ENCODE results near the gene DTYMK.
A peak's percentile ranks its signal among the peaks of the same experiment; 100 is the strongest.
"Not testable (repeated sequence)": the region's sequence is repeated elsewhere in the genome, so short reads cannot be mapped to it uniquely, and the experiment has no call there.

The DTYMK gene

DNA sequence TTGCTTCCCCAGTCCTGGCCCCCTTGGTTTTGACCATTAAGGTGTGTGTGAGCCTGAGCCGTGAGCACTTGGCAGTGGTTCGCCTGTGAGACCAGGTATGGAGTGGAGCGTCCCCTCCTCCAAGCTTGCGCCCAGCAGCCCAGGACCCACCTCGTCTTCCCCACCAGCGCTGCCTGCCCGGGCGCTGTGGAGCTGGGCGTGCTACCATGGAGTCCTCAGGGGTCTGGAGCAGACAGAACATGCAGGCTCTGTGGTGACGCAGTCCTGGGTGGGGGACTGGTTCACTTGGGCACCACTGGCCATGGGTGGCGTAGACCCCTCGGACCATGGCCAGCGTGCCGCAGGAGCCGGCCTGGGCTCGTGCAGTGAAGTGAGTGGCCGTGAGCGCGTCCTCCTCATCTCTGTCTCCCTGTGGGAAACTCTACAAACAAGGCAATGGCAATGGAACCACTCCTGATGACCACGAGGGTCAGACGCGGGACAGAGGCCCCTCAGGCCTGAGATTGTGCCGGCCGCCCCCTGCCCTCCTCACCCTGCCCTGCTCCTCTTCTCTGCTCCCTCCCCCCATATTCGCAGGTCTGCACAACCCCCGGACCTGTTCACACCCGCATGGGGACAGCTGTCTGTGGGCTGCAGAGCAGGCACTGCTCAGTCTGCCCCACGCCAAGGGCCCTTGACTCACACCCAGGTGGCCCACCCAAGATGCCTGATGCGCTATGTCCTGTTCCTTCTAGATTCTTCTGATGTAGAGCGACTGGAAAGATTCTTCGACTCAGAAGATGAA lies 15.0 kb downstream of the DTYMK start:
- DNase-seq = no peak

DNA sequence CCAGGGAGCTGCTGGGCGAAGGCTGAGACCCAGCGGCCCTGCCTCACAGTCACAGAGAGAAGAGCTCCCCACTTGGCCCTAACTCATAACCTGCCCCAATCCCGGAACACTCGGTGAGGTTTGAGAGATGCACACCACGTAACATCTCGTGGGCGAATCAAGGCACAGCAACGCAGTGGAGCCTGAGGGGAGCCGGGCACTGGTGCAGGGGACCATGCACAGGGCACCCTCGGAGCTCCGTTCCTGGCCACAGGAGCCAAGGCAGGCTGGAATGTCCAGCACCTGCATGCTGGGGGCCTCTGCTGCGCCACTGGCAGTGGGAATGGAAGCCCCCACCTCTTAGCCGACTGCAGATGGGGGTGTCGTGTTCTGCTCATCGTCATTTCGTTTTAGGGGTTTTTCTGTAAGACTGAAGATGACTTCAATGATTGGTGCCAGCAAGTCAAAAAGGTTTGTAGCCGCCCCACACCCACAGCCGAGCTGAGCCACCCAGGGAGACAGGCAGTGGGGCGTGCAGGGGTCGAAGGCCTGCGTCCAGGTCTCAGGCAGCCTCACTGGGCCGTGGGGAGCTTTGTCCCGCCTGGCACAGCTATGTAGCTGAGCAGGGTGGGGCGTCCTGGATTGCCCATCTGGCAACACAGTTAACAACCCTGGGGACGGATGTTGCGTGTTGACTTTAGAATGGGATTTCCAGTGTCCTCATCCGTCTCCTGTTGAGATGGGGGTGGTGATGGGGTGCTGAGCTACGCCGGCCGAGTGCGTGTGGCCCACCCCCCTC lies 16.1 kb downstream of the DTYMK start:
- DNase-seq = no peak

DNA sequence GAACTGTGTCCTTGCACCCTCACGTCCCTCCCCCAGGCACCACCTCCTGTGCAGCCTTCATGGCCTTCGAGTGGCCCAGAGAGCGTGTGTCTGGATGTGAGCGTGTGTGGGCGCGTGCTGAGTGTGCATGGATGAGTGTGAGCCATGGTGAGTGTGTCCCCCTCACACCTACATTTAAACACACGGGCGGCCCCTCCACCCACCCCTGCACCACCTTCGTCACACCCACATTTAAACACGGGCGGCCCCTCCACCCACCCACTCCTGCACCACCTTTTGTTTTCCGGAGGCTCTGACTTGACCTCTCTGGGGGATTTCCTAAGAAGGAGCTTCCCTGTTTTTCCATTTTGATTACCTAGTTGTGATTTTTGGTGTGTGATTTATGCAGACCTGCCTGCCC lies 17.8 kb downstream of the DTYMK start:
- DNase-seq = no peak

DNA sequence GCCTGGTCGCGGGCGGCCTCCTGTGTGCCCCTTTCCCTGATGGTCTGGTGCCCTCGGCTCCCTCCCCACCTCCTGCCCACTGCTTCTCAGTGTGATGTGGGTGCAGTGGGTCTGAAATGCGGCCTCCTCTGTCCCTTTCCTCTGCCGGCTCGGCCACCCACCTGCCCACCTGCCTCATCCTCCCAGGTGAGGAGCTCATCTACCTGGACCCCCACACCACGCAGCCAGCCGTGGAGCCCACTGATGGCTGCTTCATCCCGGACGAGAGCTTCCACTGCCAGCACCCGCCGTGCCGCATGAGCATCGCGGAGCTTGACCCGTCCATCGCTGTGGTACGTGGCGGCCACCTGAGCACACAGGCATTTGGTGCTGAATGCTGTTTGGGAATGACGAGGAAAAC lies 18.3 kb downstream of the DTYMK start:
- DNase-seq = no peak

DNA sequence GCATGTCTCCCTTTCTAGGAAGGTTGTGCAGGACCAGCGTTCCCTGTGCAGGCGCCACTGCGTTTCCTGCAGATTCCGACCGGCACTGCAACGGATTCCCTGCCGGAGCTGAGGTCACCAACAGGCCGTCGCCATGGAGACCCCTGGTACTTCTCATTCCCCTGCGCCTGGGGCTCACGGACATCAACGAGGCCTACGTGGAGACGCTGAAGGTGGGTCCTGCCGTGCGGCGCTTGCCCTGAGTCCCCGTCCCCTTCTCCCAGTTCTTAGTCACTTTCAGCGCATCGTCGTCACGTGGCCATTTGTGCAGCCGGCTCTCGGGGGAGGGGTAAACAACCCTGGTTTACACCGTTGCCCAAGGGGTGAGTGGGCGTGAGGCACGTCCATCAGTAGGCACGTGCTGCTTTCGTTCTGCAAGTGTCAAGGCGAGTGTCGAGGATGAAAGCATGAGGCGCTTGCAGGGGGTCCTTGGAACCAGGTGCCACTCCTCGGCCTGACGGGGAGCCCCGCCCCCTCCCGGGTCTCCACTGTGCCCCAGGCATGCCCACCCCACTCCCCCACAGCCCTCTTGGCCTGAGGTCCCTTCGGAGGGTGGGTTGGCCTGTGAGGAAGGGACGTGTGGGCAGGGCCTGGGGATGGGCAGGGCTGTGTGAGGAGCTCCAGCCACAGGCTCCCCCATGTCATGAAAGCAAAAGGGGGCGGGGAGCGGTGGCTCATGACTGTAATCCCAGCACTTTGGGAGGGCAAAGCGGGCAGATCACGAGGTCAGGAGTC lies 19.8 kb downstream of the DTYMK start:
- no peak for DNase-seq

DNA sequence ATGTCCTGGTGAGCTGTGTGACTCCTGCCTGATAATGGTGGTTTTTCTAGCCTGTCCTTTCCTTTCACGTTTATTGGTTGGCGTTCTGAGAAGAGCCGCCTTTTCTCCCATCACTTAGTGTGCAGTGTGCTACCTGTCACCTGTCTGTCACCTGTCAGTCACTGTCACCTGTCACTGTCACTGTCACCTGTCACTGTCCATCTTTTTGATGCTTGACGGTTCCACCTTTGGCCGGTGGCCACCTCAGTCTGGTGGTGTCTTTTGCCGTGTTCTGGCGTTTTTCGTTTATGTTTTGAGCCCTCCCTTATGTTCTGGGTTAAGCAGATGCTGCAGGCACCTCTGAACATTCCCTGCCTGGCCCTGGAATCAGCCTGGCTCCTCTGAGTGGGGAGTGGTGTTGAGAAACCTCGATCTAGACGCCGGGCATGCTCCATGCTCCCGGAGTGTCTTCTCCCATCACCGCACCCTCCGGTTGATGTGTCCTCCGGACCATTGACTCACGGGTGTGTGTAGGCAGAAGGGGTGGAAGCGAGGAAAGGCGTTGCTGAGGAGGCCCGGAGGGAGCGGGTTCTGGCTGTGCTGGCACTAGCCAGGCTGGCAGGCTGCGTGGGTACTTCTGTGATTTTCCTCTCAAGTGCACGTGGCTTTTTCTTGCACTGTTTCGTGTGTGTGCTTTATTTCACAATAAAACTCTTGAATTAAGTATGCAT lies 20.7 kb downstream of the DTYMK start:
- no peak for DNase-seq

DNA sequence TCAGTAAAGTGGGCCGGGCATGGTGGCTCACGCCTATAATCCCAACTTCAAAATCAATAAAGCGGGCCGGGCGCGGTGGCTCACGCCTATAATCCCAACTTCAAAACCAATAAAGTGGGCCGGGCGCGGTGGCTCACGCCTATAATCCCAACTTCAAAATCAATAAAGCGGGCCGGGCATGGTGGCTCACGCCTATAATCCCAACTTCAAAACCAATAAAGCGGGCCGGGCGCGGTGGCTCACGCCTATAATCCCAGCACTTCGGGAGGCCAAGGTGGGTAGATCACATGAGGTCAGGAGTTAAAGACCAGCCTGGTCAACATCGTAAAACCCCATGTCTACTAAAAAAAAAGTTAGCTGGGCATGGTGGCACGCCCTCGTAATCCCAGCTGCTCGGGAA lies 23.9 kb downstream of the DTYMK start:
- not testable (repeated sequence) for DNase-seq

DNA sequence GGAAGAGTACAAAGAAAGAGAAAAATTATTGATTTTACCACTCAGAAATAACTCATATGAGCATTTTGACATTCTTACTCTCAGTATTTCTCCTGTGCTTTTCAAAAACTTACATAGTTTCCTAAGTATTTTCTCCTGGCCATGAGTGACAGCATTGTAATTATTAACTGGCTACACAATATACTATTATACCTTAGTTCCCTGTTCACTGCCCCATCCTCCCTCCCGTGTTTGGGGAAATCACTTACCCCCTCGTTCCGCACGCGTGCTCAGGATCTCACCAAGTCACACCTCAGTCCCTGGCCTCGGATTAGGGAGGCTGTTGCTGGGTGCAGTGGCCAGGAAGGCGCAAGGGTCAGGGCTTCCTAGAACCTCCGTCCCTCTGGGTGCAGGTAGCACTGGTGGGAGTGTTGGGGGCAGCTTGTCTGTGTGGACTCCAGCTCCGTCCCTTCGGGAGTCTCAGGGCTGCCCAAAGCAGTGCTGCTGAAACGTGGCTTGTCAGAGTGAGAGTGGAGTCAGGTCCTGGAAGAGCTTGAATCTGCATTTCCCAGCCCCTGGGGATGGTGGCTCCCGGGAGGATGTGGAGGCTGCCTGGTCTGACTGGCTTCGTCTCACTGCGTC lies 25.9 kb downstream of the DTYMK start:
- DNase-seq = no peak

DNA sequence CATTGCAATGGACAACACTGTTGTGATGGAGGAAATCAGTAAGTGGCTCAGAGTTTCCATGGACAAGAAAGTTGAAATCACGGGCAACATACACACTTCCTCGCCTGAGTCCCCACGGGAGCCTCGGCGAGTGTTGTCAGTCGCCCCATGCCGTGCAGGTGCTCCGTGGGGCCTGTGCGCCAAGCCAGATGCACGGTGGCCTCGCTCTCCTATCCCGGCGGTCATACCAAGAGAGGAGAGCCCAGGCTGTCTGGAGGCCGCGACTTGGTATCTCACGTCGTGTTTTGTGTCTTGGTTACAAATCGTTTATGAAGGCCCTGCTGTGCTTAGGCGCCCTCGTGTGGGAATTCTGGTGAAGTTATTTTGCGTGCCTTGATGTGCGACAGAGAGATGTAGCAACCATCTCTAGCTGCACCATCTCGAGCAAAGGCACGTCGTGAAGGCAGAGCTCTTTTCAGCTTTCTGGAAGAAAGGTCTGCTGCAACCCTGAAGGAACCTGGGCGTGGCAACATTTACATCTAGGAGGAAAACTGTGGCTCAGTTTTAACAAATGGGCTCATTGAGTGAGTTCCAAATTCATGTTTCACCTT lies 27.4 kb downstream of the DTYMK start:
- peak; percentile 52 for DNase-seq

DNA sequence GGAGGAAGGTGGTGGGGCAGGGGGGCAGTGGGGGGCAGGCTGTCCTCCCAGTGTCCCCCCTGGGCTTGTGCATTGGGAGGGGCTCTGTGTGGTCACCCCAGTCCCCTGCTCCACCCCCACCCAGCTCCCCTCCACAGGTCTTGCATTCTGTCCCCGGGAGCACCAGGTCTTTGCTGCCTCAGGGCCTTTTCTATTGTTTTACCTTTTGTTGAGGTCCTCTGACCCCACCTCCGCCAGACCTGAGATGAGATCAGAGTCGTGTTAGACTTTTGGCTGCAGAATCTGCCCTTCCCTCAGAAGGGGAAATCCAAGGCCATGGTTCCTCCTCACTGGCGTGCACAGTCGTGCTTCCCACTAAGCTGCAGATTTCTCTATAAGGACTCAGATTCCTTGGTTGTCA lies 28.3 kb downstream of the DTYMK start:
- DNase-seq = no peak

DNA sequence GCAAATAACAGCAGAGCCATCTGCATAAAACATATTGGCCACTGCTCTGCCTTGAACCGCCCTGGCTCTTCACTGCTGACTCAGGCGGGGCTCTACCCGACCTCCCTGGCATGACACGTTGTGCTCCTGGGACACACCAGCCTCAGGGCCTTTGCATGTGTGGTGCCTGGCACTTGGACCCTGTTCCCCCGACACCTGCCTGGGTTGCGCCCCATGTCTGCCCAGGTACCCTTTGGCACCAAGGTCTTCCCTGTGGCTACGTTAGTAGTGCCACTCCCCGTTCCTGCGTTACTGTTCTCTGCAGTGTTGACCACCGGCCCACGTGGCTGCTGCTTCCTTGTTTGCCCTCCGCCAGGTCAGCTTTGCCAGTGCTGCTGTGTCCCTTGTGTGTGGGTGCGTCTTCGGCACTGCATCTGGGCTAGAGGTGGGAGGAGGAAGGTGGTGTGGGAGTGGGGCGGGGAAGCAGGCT lies 28.8 kb downstream of the DTYMK start:
- DNase-seq = no peak

DNA sequence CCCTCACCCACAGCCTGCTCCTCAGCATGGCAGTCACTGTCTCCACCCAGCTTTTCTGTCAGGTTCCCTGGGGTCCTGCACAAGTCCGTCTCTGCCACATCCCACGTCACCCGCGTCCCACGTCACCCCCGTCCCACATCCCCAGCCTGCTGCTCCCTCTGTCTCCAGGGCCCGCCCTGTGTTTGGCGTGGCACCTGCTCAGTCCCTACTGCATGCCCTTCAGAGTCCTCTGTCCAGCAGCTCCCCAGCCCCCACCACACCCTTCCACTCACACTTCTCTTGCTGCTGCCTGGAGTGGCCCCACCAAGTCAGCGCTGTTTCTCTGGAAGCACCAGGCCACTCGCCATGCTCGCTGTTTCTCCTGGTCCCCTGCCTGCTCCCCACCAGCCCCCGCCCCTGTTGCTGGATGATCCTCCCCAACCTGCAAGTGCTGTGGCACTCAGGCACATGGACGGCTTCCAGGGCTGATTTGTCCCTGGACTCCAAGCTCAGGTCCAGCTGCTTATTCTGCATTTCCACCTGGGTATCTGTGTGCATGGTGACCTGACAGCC lies 30.3 kb downstream of the DTYMK start:
- DNase-seq = no peak

DNA sequence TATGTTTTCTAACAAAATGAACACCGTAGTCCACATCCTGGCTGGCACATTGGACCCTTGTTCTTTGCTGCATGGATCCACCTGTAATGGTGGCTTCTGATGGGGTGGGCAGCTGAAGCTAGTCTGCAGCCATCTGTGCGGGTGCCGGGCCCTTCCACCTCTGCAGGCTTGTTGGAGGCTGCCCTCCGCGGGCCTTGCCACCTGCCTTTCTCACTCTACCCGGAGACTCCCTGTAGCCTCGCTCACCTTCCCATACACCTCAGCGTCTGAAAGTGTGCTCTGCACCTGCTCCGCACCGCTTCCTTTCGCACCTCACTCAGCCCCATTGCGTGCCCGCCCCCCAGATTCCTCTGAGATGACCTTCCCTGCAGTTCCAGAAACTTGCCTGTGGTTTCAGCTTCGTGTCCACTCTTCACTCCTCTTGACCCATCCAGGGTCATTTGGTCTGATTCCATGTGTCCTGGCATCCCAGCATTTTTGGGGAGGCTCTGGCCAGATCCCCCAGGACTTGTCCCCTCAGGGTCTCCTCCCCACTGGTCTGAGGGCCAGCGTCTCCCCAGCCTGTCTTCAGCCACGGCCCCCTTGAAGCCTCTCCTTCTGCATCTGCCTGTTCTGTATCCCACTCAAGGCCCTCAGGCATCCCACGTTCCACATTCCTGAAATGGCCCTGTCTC lies 31.0 kb downstream of the DTYMK start:
- no peak for DNase-seq

DNA sequence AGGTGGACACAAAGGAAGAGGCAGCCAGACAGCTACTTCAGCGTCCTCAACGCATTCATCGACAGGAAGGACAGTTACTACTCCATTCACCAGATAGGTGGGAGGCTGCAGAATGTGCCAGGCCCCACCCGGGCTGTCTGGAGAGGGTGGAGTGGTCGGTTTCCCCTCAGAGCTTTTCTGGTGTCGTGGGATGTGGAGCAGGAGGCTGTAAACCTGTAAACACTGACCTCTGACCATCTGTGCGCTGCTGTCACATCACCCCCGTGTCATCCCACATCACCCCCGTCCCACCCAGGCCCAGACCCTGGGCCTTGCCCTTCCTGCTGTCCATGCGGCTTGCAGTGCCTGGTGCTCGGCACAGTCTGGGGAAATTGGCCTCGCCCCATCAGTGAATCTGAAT lies 32.1 kb downstream of the DTYMK start:
- DNase-seq = no peak

DNA sequence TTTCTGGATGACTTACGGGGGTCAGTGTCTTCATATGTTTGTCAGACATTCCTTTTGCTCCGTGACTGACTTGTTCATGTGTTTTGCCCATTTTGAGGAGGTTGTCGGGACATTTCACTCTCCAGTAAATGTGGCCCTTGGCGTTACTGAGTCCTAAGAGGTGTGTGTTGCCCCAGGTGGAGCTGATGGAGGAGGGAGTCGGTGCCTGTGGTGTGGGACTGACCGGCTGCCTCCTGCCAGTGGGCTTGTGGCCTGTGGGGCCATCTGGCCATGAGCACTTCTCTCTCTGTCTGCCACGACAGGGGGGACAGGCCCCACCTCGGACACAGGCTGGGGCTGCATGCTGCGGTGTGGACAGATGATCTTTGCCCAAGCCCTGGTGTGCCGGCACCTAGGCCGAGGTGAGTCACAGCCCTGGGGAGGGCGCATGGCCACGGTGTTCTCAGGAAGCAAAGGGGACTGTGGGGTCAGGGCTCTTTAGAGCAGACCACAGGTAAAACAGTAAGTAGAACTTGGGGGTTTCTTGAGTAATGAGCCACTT lies 33.3 kb downstream of the DTYMK start:
- DNase-seq = no peak

DNA sequence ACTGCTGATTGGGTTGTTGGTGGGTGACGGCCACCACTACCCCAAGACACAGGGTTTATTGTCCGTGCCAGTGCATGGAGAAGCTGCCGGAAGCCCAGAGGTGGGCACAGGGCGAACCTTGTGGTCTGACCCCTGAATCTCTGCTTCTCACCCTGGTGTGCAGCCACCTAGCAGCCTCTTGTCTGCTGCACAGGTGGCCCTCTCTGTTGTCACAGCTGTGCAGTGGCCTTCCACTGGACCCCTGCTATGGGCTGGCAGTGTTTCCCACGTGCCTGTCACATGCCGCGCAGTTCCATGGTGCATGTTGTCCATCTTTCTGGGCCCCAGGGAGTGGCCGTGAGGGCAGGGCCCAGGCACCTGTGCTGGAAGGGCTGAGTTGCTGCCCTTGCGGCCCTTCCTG lies 33.9 kb downstream of the DTYMK start:
- no peak for DNase-seq

DNA sequence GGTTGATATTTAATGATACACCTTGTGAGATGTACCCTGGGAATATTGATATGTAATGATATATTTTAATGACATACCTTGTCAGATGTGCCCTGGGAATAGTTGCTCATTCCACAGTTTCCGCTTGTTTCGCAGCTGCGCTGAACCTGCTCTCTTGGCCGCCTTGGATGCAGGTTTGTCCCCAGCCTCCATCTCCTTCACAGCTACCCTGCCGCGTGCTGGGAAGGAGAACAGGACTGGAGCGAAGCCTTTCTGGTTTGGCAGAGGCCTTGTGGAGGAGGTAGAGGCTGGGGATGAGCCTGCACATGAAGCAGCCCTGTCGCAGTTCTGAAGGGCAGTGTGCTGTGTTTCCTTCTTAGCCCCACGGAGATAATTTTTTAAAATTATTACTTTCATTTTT lies 34.5 kb downstream of the DTYMK start:
- DNase-seq = no peak

DNA sequence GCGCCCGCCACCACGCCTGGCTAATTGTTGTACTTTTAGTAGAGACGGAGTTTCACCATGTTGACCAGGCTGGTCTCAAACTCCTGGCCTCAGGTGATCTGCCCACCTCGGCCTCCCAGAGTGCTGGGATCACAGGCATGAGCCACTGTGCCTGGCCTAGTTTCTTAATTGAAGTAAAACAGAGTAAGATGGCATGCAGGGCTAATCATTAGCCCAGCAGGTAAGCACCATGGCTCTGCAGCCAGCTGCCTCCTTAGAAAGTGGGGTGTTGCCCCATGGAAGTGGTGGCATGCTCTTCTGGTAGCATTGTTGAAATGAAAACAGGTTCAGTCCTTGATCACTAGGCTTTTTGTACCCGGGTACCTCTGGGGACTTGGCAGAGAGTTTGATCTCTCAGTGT lies 36.7 kb downstream of the DTYMK start:
- no peak for DNase-seq

DNA sequence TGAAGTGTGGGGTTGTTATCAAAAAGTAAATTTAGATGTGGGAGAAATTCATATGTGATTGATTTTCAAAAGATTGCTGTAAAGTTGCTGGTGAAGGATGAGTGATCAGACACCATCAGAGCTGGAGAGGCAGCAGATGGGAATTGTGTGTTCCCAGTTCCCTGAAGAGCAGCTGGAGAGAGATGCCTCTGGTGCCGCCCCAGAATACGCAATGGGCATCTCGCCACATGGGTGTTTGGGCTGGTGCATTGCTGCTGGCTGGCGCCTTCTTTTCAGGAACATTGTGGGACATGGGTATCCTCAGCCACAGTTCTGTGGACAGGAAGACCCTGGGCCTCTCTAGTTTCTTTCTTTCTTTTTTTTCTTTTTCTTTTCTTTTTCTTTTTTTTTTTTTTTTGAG lies 37.2 kb downstream of the DTYMK start:
- peak; percentile 76 for DNase-seq

DNA sequence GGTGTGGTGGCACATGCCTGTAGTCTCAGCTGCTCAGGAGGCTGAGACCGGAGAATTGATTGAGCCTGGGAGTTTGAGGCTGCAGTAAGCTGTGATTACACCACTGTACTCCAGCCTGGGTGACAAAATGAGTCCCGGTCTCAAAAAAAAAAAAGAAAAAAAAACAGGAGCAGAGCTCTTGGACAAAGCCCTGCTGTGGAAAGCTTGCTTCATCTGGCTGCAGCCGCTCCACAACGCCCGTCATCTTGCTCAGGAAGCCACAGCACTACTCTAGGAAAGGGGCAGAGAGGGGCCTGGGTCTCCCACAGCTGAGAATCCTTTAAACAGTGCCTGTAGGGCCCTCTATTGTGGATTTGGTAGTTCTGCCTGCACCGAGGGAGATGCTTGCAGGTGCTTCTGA lies 38.2 kb downstream of the DTYMK start:
- DNase-seq = no peak

Measured in NCI-H1694 treated with DMSO at 0.1 percent for 48 hours (cell line).